Fibroblast of lung (primary cell): ENCODE results near the gene PPP1R13B. TPM values are rescaled to one million over a fixed set of nuclear protein-coding genes. Genes with fewer than 3 reads are reported as not detected.

Source experiments
- DNase-seq, 2 donors: peaks; one replicate each; pipeline versions ENCODE4 v3.0.0 to v3.0.0-alpha.2; 2010; ENCODE audit warnings: low read depth in 2 of 2
- H2AFZ ChIP-seq: 2 replicates; pipeline ENCODE4 v1.5.1; 2012; ENCODE audit warnings: low read length, control low read depth, inconsistent platforms
- H3K27ac ChIP-seq: 2 replicates; pipeline ENCODE4 v1.5.1; 2011; ENCODE audit warnings: low read length, control low read depth; ENCODE audit not compliant: insufficient read depth
- H3K27me3 ChIP-seq: 2 replicates; pipeline ENCODE4 v1.5.1; 2011; ENCODE audit warnings: mild to moderate bottlenecking, low read length; ENCODE audit not compliant: control insufficient read depth, insufficient read depth
- H3K36me3 ChIP-seq: 2 replicates; pipeline ENCODE4 v1.5.1; 2011; ENCODE audit warnings: low read length; ENCODE audit not compliant: control insufficient read depth, insufficient read depth
- H3K4me1 ChIP-seq: 2 replicates; pipeline ENCODE4 v1.5.1; 2011; ENCODE audit warnings: low read length; ENCODE audit not compliant: control insufficient read depth, insufficient read depth; ENCODE audit errors: extremely low read depth
- H3K4me2 ChIP-seq: 2 replicates; pipeline ENCODE4 v1.5.1; 2011; ENCODE audit warnings: low read length, control low read depth; ENCODE audit not compliant: insufficient read depth; ENCODE audit errors: extremely low read depth
- H3K4me3 ChIP-seq, 4 experiments: fragments of 200-600 bp in 1 of 4; sonication (generic) in 1 of 4; replicated peaks in 1 of 4; 2 replicates each; pipeline ENCODE4 v1.5.1; 2011 to 2016; ENCODE audit warnings: low read length in 4 of 4, low read depth in 3 of 4, mild to moderate bottlenecking in 3 of 4, control low read depth in 2 of 4, inconsistent platforms in 1 of 4, mixed read lengths in 1 of 4; ENCODE audit not compliant: insufficient read depth in 1 of 4; ENCODE audit errors: control extremely low read depth in 1 of 4
- H3K79me2 ChIP-seq: 2 replicates; pipeline ENCODE4 v1.5.1; 2012; ENCODE audit warnings: mild to moderate bottlenecking, low read length, inconsistent platforms; ENCODE audit not compliant: control insufficient read depth, insufficient read depth
- H3K9ac ChIP-seq: 2 replicates; pipeline ENCODE4 v1.5.1; 2011; ENCODE audit warnings: mild to moderate bottlenecking, low read length, control low read depth; ENCODE audit not compliant: insufficient read depth
- H3K9me3 ChIP-seq: 2 replicates; pipeline ENCODE4 v1.5.1; 2012; ENCODE audit warnings: low read depth, low read length; ENCODE audit not compliant: control insufficient read depth, insufficient read depth
- H4K20me1 ChIP-seq: 2 replicates; pipeline ENCODE4 v1.5.1; 2011; ENCODE audit warnings: low read length; ENCODE audit not compliant: control insufficient read depth, insufficient read depth; ENCODE audit errors: extremely low read depth
- EZH2 ChIP-seq: IDR thresholded peaks from 2 replicates; pipeline ENCODE4 v1.5.1; 2012; ENCODE audit warnings: low read length, control low read depth, mild to moderate bottlenecking; ENCODE audit errors: missing control alignments
- polyA plus RNA-seq, 2 donors: library from polyadenylated mRNA; depleted of rRNA in 1 of 2; stranded (reverse) in 1 of 2; unstranded in 1 of 2; fragments of >200 nt; gene quantifications; 2 replicates each; pipeline ENCODE4 v1.2.1, GENCODE V29; 2011 to 2012; ENCODE audit warnings: missing spikeins in 1 of 2
- total RNA-seq: library from RNA; depleted of rRNA; stranded (reverse); fragments of >200 nt; gene quantifications from 2 replicates; pipeline ENCODE4 v1.2.1, GENCODE V29; 2014
- TF ChIP-seq, protein P1 (sequence below), 2 donors: IDR thresholded peaks in 1 of 2; conservative IDR thresholded peaks in 1 of 2; 1 replicate in 1 of 2; 2 replicates in 1 of 2; pipeline ENCODE4 v1.5.1; 2011 to 2012; ENCODE audit warnings: low read length in 2 of 2, control low read depth in 1 of 2, inconsistent platforms in 1 of 2, low read depth in 1 of 2, mild to moderate bottlenecking in 1 of 2

PPP1R13B gene
- total and polyA plus RNA-seq, 2 donors (not counting 1 experiment from before 2014, with no cell fraction given), result 2.0 to 2.7 TPM

DNA sequence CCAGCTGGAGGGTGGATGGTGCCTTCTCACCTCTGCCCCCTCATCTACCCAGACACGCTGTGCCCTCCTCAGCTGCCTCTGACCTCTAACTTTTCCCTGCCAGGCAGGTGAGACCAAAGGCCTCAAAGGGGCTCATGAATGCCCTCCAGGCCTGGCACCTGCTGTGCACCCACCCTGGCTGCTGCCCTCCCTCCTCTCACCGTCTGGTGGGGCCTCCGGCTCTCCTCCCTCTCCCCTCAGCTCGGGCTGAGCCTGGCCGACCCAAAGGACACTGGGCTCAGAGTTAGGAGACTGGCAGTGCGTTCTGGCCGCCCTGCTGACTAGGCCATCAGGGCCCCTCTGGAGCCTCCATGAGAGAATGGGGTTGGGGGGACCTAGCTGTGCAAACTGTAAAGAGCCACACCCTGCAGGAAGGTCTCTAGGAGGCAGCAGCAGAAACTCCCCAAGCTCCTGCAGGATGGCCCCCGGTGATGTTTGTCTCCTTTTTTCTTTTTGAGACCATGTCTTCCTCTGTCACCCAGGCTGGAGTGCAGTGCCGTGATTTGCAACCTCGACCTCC lies 40.3 kb upstream of the PPP1R13B start:
- Histone ChIP-seq H3K9me3 (no peaks in the 10 kb centered on the region), H4K20me1 (no peaks in the 10 kb centered on the region), H3K27ac (no peak overlapping the region), H3K4me3 (no peak overlapping the region), H3K27me3 (no peaks in the 10 kb centered on the region), H2AFZ (no peak overlapping the region), H3K4me1 (no peaks in the 10 kb centered on the region), H3K9ac (no peak overlapping the region), H3K4me2 (no peak overlapping the region), H3K36me3 (no peaks in the 10 kb centered on the region), H3K79me2 (no peaks in the 10 kb centered on the region)
- TF ChIP-seq, protein P1, sequence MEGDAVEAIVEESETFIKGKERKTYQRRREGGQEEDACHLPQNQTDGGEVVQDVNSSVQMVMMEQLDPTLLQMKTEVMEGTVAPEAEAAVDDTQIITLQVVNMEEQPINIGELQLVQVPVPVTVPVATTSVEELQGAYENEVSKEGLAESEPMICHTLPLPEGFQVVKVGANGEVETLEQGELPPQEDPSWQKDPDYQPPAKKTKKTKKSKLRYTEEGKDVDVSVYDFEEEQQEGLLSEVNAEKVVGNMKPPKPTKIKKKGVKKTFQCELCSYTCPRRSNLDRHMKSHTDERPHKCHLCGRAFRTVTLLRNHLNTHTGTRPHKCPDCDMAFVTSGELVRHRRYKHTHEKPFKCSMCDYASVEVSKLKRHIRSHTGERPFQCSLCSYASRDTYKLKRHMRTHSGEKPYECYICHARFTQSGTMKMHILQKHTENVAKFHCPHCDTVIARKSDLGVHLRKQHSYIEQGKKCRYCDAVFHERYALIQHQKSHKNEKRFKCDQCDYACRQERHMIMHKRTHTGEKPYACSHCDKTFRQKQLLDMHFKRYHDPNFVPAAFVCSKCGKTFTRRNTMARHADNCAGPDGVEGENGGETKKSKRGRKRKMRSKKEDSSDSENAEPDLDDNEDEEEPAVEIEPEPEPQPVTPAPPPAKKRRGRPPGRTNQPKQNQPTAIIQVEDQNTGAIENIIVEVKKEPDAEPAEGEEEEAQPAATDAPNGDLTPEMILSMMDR (conservative IDR thresholded peaks at IDR 0.05 in 1 of 2, IDR thresholded peaks at IDR 0.05 in 1 of 2; ENCODE audit: low read depth in 1 of 2, low read length in 2 of 2), result no peak
- no peak for TF ChIP-seq EZH2
- DNase-seq, result no peak

DNA sequence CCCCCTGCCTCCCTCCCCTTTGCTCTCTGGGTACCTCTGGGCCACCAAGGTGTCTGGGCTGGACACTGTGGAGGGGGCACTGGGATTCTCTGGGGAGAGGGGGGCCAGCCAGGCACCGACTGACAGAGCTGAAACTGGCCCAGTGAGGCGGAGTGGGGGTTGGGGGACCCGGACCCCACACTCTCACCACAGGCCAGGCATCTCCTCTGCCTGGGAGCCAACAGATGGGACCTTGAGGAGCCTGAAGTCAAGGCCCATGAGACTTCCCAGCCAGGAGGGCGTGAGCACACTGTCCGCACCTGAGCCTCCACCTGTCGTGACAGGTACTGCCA lies 39.8 kb upstream of the PPP1R13B start:
- no peak overlapping the region for H3K9ac ChIP-seq
- no peaks in the 10 kb centered on the region for H3K27me3 ChIP-seq
- H3K4me3 ChIP-seq, result no peak overlapping the region
- no peak overlapping the region for H3K4me2 ChIP-seq
- no peak for DNase-seq
- H3K4me1 ChIP-seq, result no peaks in the 10 kb centered on the region
- H3K9me3 ChIP-seq, result no peaks in the 10 kb centered on the region
- no peak overlapping the region for H3K27ac ChIP-seq
- TF ChIP-seq EZH2, result no peak
- H3K36me3 ChIP-seq, result no peaks in the 10 kb centered on the region
- H2AFZ ChIP-seq, result no peak overlapping the region
- no peaks in the 10 kb centered on the region for H4K20me1 ChIP-seq
- H3K79me2 ChIP-seq, result no peaks in the 10 kb centered on the region

DNA sequence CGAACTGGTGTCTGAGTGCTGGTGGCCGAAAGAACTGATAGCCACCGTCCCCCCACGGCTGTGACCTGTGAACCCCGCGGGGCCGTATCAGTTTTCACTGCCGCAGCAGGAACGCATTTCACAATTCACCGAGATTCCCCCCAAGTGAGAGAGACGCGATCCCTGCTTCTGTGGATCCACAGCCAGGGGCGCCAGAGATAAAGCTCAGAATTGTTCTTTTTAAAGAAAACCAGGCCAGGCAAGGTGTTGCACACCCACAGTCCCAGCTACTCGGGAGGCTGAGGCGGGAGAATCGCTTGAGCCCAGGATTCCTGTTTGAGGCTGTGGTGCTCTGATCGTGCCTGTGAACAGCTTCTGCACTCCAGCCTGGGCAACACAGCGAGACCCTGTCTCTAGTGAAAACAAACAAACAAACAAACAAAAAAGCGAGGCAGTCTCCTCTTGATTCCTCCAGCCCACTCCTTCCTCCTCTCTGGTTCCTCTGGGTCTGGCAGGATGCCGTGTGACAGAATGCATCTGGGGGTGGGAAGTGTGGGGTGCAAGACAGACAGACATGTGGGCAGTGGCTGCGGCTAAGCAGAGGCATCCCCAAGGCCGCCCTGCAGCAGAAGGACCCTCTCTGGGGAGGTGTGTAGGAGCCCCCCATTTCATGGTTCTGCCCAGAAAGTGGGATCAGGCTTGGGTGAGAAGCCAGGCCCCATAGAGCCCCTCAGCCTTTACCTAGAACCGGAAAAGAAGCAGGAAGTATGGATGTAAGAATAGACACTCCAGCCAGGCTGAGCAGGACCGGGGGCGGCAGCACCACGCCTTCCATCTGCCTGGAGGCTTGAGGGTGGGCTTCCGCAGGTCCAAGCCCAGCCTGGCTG lies 39.2 kb upstream of the PPP1R13B start:
- Histone ChIP-seq H3K27ac (no peak overlapping the region), H3K4me1 (no peaks in the 10 kb centered on the region), H3K9me3 (no peaks in the 10 kb centered on the region), H4K20me1 (no peaks in the 10 kb centered on the region), H3K79me2 (no peaks in the 10 kb centered on the region), H3K27me3 (no peaks in the 10 kb centered on the region), H3K4me3 (no peak overlapping the region), H2AFZ (no peak overlapping the region), H3K36me3 (no peaks in the 10 kb centered on the region), H3K9ac (no peak overlapping the region), H3K4me2 (no peak overlapping the region)
- DNase-seq, result no peak
- no peak for TF ChIP-seq EZH2
- TF ChIP-seq, protein P1 (conservative IDR thresholded peaks at IDR 0.05 in 1 of 2, IDR thresholded peaks at IDR 0.05 in 1 of 2; ENCODE audit: low read depth in 1 of 2, low read length in 2 of 2), result peak; percentile 3 to 37
